ENCODE measurements around the gene MBTPS1. TPM values are rescaled to one million over a fixed set of nuclear protein-coding genes. Genes with fewer than 3 reads are reported as not detected.

The MBTPS1 gene
- total RNA-seq, 2 donors from 2014 or later: 69.6 to 80.7 TPM

DNA sequence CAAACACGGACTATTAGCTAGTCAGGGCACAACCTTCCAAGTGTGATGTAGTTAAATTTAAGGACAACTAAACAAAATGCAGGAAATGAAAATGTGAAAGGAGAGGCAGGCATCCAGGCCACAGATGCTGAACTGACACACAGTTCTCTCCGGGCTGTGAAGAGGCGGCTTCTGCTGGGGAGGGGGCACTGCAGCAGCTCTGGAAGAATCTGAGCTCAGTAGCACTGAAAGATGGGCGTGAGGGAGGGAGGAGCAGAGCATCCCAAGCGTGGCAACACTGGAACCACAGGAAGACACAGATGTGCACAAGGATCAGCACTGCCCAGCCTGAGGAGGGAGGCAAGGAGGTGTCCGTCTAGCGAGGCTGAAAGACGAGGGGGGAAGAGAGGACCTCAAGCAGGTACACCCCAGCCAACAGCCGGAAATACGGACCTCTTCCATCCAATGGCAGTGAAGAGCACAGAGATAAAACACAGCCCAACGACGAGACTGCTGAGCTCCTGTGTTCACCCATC, 11.4 kb downstream of the MBTPS1 start:
- H3K36me3 ChIP-seq: no peaks in the 10 kb centered on the region
- no peak overlapping the region for H3K9ac ChIP-seq (ENCODE audit: low read depth in 2 of 2, low read length in 2 of 2)
- intact Hi-C loops (cut with DNase I): no loop called here
- no peaks in the 10 kb centered on the region for H3K27me3 ChIP-seq
- H3K4me3 ChIP-seq: no peak overlapping the region
- TF ChIP-seq, protein P1, sequence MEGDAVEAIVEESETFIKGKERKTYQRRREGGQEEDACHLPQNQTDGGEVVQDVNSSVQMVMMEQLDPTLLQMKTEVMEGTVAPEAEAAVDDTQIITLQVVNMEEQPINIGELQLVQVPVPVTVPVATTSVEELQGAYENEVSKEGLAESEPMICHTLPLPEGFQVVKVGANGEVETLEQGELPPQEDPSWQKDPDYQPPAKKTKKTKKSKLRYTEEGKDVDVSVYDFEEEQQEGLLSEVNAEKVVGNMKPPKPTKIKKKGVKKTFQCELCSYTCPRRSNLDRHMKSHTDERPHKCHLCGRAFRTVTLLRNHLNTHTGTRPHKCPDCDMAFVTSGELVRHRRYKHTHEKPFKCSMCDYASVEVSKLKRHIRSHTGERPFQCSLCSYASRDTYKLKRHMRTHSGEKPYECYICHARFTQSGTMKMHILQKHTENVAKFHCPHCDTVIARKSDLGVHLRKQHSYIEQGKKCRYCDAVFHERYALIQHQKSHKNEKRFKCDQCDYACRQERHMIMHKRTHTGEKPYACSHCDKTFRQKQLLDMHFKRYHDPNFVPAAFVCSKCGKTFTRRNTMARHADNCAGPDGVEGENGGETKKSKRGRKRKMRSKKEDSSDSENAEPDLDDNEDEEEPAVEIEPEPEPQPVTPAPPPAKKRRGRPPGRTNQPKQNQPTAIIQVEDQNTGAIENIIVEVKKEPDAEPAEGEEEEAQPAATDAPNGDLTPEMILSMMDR (IDR thresholded peaks at IDR 0.05): no peak
- peaks cover 5% of the 10 kb centered on the region for H3K4me1 ChIP-seq
- H3K27ac ChIP-seq: no peak overlapping the region
- no peaks in the 10 kb centered on the region for H3K9me3 ChIP-seq
- no peak for DNase-seq

- Histone ChIP-seq H3K9me3 (no peaks in the 10 kb centered on the region), H3K4me1 (peaks cover 5% of the 10 kb centered on the region), H3K27me3 (no peaks in the 10 kb centered on the region), H3K36me3 (peaks cover 4% of the 10 kb centered on the region), H3K4me3 (no peak overlapping the region), H3K27ac (no peak overlapping the region), H3K9ac (ENCODE audit: low read depth in 2 of 2, low read length in 2 of 2) (no peak overlapping the region)
- intact Hi-C loops (cut with DNase I): no loop called here
- DNase-seq: no peak
- TF ChIP-seq, protein P1 (IDR thresholded peaks at IDR 0.05): no peak
Measured at GRCh38 chr16:84104231-84104630, 12.5 kb downstream of the MBTPS1 start.

DNA sequence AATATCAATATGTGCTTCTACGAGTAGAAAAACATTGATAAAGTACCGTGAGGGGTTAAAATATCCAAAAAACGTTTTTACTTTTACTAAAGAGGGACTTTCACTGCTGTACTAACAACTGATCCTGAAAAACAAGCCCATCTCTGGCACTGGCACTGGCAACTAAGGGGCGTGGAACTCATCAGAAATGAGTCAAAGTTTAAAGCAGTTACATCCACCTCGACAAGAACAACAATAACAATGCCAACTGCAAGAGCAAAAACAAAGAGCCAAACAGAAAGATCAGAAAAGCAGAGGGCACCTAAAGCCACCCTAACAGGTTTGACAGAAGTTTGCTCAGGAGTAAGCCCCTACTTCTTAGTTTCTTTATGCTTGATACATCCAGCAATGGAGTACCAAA, 13.1 kb downstream of the MBTPS1 start:
- H3K27ac ChIP-seq: no peak overlapping the region

GRCh38 chr16:84098939-84099338, 17.8 kb downstream of the MBTPS1 start:
- no peak for DNase-seq
- intact Hi-C loops (cut with DNase I): no loop called here
- H3K9me3 ChIP-seq: no peaks in the 10 kb centered on the region
- TF ChIP-seq, protein P1 (IDR thresholded peaks at IDR 0.05): no peak
- no peak overlapping the region for H3K4me3 ChIP-seq
- H3K9ac ChIP-seq (ENCODE audit: low read depth in 2 of 2, low read length in 2 of 2): no peak overlapping the region
- peaks cover 18% of the 10 kb centered on the region for H3K4me1 ChIP-seq
- H3K36me3 ChIP-seq: peaks cover 4% of the 10 kb centered on the region
- no peak overlapping the region for H3K27ac ChIP-seq
- H3K27me3 ChIP-seq: no peaks in the 10 kb centered on the region

More for the DNA sequence above, 13.1 kb downstream of the MBTPS1 start:
- Histone ChIP-seq H3K36me3 (peaks cover 4% of the 10 kb centered on the region), H3K4me3 (no peak overlapping the region), H3K4me1 (peaks cover 5% of the 10 kb centered on the region), H3K27me3 (no peaks in the 10 kb centered on the region), H3K9ac (ENCODE audit: low read depth in 2 of 2, low read length in 2 of 2) (no peak overlapping the region), H3K9me3 (no peaks in the 10 kb centered on the region)
- TF ChIP-seq, protein P1 (IDR thresholded peaks at IDR 0.05): no peak
- peak; percentile 40 for DNase-seq
- intact Hi-C loops (cut with DNase I): no loop called here

DNA sequence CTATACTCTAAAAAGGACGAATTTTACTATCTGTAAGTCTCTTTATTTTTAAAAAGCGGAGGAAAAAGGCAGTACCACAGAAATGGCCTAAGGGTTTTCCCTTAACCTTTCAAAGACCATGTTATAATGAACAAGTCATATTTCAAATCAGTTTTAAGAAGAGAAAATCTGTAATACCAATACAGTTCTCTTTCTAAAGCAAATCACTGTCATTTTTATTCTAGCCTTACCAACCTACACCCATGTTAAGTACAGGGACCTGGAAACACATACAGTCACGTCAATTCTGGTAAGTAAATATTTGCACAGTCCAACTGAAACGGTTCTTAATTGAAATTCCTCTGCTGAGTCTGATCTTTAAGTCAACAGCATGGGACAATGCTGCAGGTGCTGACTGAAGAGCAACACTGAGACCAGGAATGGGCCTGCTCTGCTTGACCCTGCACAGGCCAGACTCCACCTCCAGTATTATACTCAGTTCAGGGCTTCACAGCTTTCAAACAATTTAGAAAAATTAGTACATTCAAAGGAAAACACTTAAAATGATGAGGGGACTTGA, 20.2 kb downstream of the MBTPS1 start:
- Histone ChIP-seq H3K9ac (ENCODE audit: low read depth in 2 of 2, low read length in 2 of 2) (no peak overlapping the region), H3K4me3 (no peak overlapping the region), H3K36me3 (peaks cover 14% of the 10 kb centered on the region), H3K27ac (peak overlapping the region; percentile 34), H3K27me3 (no peaks in the 10 kb centered on the region), H3K4me1 (peaks cover 18% of the 10 kb centered on the region), H3K9me3 (no peaks in the 10 kb centered on the region)
- TF ChIP-seq, protein P1 (IDR thresholded peaks at IDR 0.05): no peak
- intact Hi-C loops (cut with DNase I): no loop called here
- peak; percentile 57 for DNase-seq

All from colonic mucosa (tissue), 4 donors.